GM13977 (cell line): ENCODE measurements around the gene BTG2.

ENCODE experiments used
- DNase-seq: peaks from one replicate; pipeline ENCODE4 v3.0.0; 2012; ENCODE audit warnings: low spot score
- in situ Hi-C: fragments of 300-500 bp; cut with MboI; formaldehyde crosslinking; loops from one replicate; pipeline ENCODE4 v1.12.0; 2022; ENCODE audit warnings: low sequenced_read_pairs, low pct_unique_long_range_greater_than_20kb, mixed read lengths, inconsistent platforms; ENCODE audit not compliant: unreplicated experiment
- TF ChIP-seq, protein P1 (sequence below): IDR thresholded peaks from 2 replicates; pipeline ENCODE4 v1.5.1; 2012; ENCODE audit warnings: mild to moderate bottlenecking, control low read depth; ENCODE audit not compliant: insufficient read depth; ENCODE audit errors: extremely low read depth, missing control alignments

BTG2 gene

DNA sequence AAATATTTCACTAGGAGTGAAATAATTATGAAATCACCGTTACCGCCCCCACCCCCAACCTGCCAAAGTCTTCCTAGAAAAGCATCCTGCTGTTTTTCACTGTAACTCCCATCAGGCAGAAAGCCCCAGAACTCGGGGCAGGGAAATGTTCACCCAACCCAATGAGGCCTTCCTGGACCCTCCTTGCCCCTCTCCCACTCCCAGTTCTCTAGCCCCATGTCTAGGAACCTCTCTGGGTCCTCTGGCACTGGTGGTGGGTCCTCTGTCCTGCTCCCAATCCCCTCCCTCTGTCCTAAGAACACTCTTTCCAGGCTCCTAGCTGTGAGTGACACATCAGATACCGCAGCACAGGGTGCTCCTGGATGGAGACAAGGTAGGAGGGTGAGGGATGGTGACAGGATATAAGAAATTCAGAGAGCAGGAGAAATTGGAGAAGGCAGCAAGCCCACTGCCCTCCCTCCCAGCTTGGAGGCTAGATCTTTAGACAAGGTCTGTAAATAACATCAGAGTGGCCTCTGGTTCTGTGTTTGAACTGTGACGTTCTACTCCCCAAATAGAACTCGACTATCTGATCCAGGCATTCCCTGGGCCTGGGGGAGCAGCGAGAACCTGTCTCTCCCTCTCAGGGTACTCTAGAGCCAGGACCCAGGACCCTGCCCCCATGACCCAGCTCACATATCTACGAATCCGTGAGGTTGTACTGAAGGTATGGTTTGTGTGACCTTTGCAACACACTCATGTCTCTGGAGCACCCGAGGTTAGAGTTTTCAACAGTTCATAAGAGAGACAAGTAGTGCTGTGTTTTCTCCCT is 23.3 kb upstream of the BTG2 start:
- no peak for DNase-seq
- in situ Hi-C loops, result no loop called here
- TF ChIP-seq, protein P1, sequence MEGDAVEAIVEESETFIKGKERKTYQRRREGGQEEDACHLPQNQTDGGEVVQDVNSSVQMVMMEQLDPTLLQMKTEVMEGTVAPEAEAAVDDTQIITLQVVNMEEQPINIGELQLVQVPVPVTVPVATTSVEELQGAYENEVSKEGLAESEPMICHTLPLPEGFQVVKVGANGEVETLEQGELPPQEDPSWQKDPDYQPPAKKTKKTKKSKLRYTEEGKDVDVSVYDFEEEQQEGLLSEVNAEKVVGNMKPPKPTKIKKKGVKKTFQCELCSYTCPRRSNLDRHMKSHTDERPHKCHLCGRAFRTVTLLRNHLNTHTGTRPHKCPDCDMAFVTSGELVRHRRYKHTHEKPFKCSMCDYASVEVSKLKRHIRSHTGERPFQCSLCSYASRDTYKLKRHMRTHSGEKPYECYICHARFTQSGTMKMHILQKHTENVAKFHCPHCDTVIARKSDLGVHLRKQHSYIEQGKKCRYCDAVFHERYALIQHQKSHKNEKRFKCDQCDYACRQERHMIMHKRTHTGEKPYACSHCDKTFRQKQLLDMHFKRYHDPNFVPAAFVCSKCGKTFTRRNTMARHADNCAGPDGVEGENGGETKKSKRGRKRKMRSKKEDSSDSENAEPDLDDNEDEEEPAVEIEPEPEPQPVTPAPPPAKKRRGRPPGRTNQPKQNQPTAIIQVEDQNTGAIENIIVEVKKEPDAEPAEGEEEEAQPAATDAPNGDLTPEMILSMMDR, result no peak

DNA sequence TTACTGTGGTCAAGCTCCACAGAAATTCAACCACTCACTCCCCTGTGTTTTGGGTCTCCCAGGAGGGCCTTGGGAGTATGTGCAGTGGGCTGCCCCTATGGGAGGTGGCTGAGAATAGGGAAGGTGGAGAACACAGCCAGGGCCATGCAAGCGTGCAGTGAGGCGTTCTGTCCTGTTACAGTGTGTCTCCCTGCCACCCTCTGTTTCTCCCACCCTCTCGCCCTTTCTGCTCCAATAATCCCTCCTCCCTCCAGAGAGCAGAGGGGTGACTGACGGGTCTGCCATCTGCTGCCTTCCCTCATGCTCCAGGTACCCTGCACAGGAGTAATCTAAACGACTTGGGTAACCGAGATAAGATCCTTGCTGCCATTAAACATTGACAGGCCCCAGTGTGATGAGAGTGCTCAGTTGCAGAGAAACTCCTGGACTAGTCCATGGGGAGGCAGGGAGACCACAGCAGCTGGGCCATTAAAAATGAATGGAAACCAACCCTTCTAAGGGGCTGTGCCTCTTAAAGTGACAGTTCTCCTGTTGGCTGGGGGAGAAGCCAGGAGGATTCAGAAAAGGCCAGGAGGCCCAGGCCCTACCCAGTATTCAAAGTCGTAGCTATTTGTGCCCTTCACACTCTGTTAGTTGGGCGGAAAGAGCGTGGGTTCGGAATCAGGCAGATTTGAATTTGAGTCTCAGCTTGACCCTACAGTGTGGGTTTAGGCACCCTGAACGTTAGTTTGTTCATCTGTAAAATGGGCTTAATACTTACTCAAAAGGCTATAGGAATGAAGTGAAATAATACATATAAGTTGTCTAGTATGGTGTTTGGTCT is 22.4 kb upstream of the BTG2 start:
- in situ Hi-C loops, result no loop called here
- DNase-seq, result peak; percentile 10
- TF ChIP-seq, protein P1, result no peak

DNA sequence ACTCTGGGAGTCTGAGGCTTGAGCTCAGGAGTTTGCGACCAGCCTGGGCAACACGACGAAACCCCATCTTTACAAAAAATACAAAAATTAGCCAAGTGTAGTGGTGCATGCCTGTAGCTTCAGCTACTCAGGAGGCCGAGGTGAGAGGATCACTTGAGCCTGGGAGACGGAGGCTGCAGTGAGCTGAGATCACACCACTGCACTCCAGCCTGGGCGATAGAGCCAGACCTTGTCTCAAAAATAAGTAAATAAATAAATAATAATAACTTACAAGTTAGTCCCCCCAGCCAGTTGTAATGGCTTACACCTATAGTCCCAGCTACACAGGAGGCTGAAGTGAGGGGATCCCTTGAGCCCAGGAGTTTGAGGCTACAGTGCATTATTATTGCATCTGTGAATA is 21.7 kb upstream of the BTG2 start:
- TF ChIP-seq, protein P1, result no peak
- DNase-seq, result no peak
- in situ Hi-C loops, result no loop called here

DNA sequence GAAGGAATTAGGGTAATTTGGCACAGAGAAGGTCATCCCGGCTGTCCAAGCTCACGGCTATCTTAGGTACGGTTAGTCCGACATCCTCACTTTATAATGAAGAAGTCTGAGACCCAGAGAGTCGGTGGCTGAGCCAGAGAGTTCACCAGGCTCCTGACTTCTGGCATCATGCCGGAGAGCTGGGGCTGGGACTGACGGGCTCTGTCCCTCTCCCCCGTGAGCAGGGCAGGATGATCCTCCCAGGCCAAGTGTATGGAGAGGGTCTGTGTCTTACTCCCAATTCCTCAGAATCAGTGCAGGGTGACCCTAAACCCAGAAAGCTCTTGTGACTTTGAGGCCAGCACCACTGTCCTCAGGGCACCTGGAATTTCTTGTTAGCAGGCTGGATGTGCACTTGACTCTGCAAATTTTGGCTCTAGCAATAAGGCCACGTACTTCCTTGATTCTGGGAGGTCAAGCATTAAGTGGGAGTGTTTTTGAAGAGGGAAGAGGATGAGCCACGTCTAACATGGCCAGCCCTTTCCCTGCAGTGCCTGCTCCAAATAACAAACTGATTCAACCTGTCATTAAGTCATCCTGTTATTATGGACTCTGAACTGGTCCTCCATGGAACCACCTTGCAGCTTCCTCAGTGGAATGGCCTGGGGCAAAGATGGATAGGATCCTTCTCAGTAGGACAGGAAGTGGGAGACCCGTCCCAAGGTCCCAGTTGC is 20.8 kb upstream of the BTG2 start:
- in situ Hi-C loops, result no loop called here
- no peak for DNase-seq
- TF ChIP-seq, protein P1, result no peak

DNA sequence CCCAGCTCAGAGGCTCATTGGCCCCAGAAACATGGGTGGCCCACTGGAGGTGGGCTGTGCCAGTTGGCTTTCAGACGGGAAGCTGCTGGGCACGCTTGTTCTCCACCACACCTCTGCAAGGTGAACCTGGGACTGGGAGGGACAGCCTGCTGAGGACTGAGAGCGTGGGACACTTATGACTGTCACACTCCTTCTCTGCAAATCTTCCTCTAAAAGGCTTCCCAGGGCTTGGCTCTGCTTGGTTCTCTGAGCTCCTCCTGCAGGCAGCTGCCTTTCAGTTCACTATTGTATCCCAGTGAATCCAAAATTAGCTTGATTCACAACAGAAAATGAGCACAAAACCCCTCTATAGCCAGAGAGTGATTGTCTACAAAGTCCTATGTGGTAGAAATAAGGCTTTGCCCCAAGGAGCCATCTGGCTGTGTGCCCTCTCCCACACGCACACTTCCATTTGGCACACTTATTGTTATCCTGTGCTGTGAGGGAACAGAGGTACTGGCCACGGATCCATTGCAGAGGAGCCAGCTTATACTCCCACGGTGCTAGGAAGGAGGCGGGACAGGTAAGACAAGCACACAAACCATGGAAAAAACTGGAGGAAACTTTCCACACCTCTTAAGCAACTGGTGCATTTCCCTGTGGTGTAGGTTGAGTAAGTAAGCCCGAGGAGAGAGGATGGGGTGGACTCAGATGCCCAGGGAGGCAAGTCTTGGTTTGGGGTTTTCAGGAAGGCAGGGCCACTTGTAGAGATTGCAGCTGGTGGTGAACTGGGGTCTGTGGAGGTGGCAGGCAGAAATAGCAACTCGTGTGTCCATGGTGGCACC is 18.9 kb upstream of the BTG2 start:
- in situ Hi-C loops, result no loop called here
- TF ChIP-seq, protein P1, result no peak
- DNase-seq, result no peak
